K562 (cell line): ENCODE results near the gene ISG20L2. TPM values are rescaled to one million over a fixed set of nuclear protein-coding genes. Genes with fewer than 3 reads are reported as not detected.

Source experiments
- CREM ChIP-seq: IDR thresholded peaks from 2 replicates; pipeline ENCODE4 v1.6.1; 2014; ENCODE audit warnings: antibody characterized with exemption, low read depth
- FOXJ2 ChIP-seq: fragments of 200-800 bp; sonication (Bioruptor generic); IDR thresholded peaks from 2 replicates; pipeline ENCODE4 v1.6.1; 2016; ENCODE audit warnings: missing genetic modification characterization, missing compliant biosample characterization
- MLLT1 ChIP-seq, 2 experiments: fragments of 450-650 bp; IDR thresholded peaks; 2 replicates each; pipeline ENCODE4 v1.6.1; 2016
- REST ChIP-seq, 2 experiments: fragments of 450-650 bp; formaldehyde crosslinking in 1 of 2; IDR thresholded peaks; 2 replicates each; pipeline versions ENCODE4 v1.4.0 to v1.6.1; 2014 to 2020; ENCODE audit warnings: mild to moderate bottlenecking in 2 of 2, borderline replicate concordance in 1 of 2, low read depth in 1 of 2
- TOE1 ChIP-seq, 2 experiments: fragments of 450-650 bp in 1 of 2; sonication (generic) in 1 of 2; formaldehyde crosslinking in 1 of 2; IDR thresholded peaks; 2 replicates each; pipeline versions ENCODE4 v1.7.1 to v1.8.0; 2016 to 2022; ENCODE audit warnings: borderline replicate concordance in 2 of 2, mild to moderate bottlenecking in 2 of 2, antibody characterized with exemption in 1 of 2, inconsistent platforms in 1 of 2, low read depth in 1 of 2, missing genetic modification reagents in 1 of 2, moderate library complexity in 1 of 2
- polyA plus RNA-seq, 8 experiments: library from polyadenylated mRNA; depleted of rRNA in 4 of 8; stranded (reverse) in 5 of 8; unstranded in 3 of 8; fragments of >200 nt; fragmentation: Nextera tagmentation in 2 of 8; fragmentation: Illumina TruSeq in 1 of 8; extraction: Ambion mirVana in 2 of 8; extraction: Trizol in 1 of 8; gene quantifications; 2 replicates each; pipeline versions ENCODE4 v1.2.1 to v1.2.3, GENCODE V29; 2011 to 2014; ENCODE audit warnings: inconsistent platforms in 1 of 8, missing spikeins in 1 of 8
- total RNA-seq, 7 experiments: library from RNA; depleted of rRNA in 6 of 7; stranded (reverse); fragments of >200 nt in 6 of 7; fragmentation: Illumina TruSeq in 2 of 7; extraction: Trizol in 2 of 7; gene quantifications; 2 replicates each; pipeline versions ENCODE4 v1.2.1 to v1.2.3, GENCODE V29; 2011 to 2021; ENCODE audit warnings: low replicate concordance in 1 of 7
- TF ChIP-seq, protein P1 (sequence below), 2 experiments: fragments of 450-650 bp in 1 of 2; sonication (generic) in 1 of 2; formaldehyde crosslinking in 1 of 2; IDR thresholded peaks; 2 replicates each; pipeline versions ENCODE4 v1.7.1 to v1.9.0; 2016 to 2022; ENCODE audit warnings: inconsistent platforms in 1 of 2, mild to moderate bottlenecking in 1 of 2, missing genetic modification reagents in 1 of 2

The ISG20L2 gene
- total and polyA plus RNA-seq, 9 of the 15 experiments (the other 6 are each of a cell fraction or from before 2014, with no cell fraction given), result 21.3 to 130 (median 50.3) TPM

DNA sequence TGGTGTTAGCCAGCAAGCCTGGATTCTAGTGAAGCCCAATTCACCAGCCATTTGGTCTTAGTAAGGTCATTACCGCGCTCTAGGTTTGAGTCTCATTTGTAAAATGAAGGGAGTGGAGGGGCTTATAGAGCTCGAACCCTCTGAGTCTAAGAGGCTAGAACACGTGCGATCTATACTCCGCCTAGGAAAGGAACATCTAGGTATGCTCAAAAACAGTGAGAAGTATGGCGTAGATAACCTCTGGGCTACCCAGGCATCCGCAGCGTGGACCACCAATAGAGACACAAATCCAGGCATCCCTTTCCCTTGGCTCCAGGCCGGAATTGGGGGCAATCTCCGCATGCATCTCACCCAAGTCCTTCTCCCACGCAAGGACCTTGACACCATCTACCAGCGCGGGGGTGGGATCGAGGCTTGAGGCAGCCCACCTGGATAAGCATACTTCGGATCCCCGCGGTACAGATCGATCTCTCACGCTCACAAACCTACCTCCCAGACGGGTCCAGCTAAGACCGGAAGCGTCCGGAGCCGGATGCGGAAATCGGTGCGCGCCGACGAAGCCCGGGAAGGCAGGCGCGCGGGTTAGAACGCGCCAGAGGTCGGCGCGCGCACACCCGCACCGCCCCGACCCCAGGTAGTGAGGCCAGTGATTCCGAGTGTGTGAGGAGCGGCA lies 504 bp downstream of the ISG20L2 start, which contains the start of gene METTL25B (continued):
- TF ChIP-seq CREM, result peak; percentile 89
- peak; percentile 86 for TF ChIP-seq REST (IDR thresholded peaks at IDR 0.05; ENCODE audit: borderline replicate concordance)
- TF ChIP-seq REST (CRISPR knock-in tag; IDR thresholded peaks at IDR 0.05; ENCODE audit: low read depth), result no peak
- 0 out of 2 replicates have a peak, but pooled peaks have one; percentile 6 for TF ChIP-seq TOE1 (IDR thresholded peaks at IDR 0.05; ENCODE audit: borderline replicate concordance)
- no peak for TF ChIP-seq TOE1 (CRISPR knock-in tag; IDR thresholded peaks at IDR 0.05; ENCODE audit: borderline replicate concordance, low read depth)
- TF ChIP-seq MLLT1 (IDR thresholded peaks at IDR 0.05), result peak in 1 of 2 experiments; percentile 60; a peak in 1 of 4 replicates
- no peak for TF ChIP-seq FOXJ2 (tag)
- TF ChIP-seq, protein P1, sequence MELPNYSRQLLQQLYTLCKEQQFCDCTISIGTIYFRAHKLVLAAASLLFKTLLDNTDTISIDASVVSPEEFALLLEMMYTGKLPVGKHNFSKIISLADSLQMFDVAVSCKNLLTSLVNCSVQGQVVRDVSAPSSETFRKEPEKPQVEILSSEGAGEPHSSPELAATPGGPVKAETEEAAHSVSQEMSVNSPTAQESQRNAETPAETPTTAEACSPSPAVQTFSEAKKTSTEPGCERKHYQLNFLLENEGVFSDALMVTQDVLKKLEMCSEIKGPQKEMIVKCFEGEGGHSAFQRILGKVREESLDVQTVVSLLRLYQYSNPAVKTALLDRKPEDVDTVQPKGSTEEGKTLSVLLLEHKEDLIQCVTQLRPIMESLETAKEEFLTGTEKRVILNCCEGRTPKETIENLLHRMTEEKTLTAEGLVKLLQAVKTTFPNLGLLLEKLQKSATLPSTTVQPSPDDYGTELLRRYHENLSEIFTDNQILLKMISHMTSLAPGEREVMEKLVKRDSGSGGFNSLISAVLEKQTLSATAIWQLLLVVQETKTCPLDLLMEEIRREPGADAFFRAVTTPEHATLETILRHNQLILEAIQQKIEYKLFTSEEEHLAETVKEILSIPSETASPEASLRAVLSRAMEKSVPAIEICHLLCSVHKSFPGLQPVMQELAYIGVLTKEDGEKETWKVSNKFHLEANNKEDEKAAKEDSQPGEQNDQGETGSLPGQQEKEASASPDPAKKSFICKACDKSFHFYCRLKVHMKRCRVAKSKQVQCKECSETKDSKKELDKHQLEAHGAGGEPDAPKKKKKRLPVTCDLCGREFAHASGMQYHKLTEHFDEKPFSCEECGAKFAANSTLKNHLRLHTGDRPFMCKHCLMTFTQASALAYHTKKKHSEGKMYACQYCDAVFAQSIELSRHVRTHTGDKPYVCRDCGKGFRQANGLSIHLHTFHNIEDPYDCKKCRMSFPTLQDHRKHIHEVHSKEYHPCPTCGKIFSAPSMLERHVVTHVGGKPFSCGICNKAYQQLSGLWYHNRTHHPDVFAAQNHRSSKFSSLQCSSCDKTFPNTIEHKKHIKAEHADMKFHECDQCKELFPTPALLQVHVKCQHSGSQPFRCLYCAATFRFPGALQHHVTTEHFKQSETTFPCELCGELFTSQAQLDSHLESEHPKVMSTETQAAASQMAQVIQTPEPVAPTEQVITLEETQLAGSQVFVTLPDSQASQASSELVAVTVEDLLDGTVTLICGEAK (IDR thresholded peaks at IDR 0.05), result peak; percentile 93
- TF ChIP-seq, protein P1 (CRISPR knock-in tag; IDR thresholded peaks at IDR 0.05), result no peak
